IMR-90 (cell line): Measurements from ENCODE around the gene COLQ.

Experiments
- BHLHE40 ChIP-seq: fragments of 150-350 bp; IDR thresholded peaks from 2 replicates; pipeline ENCODE4 v1.6.1; 2016; ENCODE audit warnings: mild to moderate bottlenecking, low read depth, low read length
- CEBPB ChIP-seq: IDR thresholded peaks from 2 replicates; pipeline ENCODE4 v1.6.1; 2012; ENCODE audit warnings: low read depth, low read length, improper control_type of control experiment
- CHD1 ChIP-seq: IDR thresholded peaks from 2 replicates; pipeline ENCODE4 v1.6.1; 2012; ENCODE audit warnings: low read depth, low read length, improper control_type of control experiment
- CTCF ChIP-seq: conservative IDR thresholded peaks from 2 replicates; pipeline ENCODE4 v1.5.1; 2012; ENCODE audit warnings: mild to moderate bottlenecking, low read depth, low read length, improper control_type of control experiment
- ELK1 ChIP-seq: fragments of 150-350 bp; IDR thresholded peaks from 2 replicates; pipeline ENCODE4 v1.6.1; 2016; ENCODE audit warnings: low read depth, mild to moderate bottlenecking, low read length, moderate library complexity, borderline replicate concordance
- MAFK ChIP-seq: IDR thresholded peaks from 2 replicates; pipeline ENCODE4 v1.6.1; 2012; ENCODE audit warnings: low read depth, low read length, improper control_type of control experiment
- MAZ ChIP-seq: IDR thresholded peaks from 2 replicates; pipeline ENCODE4 v1.6.1; 2012; ENCODE audit warnings: low read depth, mild to moderate bottlenecking, low read length, improper control_type of control experiment, moderate library complexity, borderline replicate concordance
- POLR2A ChIP-seq: IDR thresholded peaks from 2 replicates; pipeline ENCODE4 v1.6.1; 2012; ENCODE audit warnings: mild to moderate bottlenecking, low read depth, low read length
- RAD21 ChIP-seq: IDR thresholded peaks from 2 replicates; pipeline ENCODE4 v1.6.1; 2012; ENCODE audit warnings: low read length, improper control_type of control experiment
- RCOR1 ChIP-seq: IDR thresholded peaks from 2 replicates; pipeline ENCODE4 v1.6.1; 2012; ENCODE audit warnings: mild to moderate bottlenecking, low read length, improper control_type of control experiment; ENCODE audit not compliant: insufficient replicate concordance
- RFX5 ChIP-seq: IDR thresholded peaks from 2 replicates; pipeline ENCODE4 v1.8.0; 2012; ENCODE audit warnings: low read depth, mild to moderate bottlenecking, low read length, moderate library complexity
- SMC3 ChIP-seq: fragments of 150-350 bp; IDR thresholded peaks from 2 replicates; pipeline ENCODE4 v1.6.1; 2016; ENCODE audit warnings: low read depth, mild to moderate bottlenecking, antibody characterized with exemption, low read length, moderate library complexity
- USF2 ChIP-seq: fragments of 150-350 bp; IDR thresholded peaks from 2 replicates; pipeline ENCODE4 v1.6.1; 2017; ENCODE audit warnings: mild to moderate bottlenecking, antibody characterized with exemption, low read length, low read depth

- TF ChIP-seq CTCF (no peak), RCOR1 (no peak), RAD21 (no peak), CEBPB (no peak), POLR2A (no peak), SMC3 (no peak), MAFK (no peak), MAZ (no peak), BHLHE40 (no peak), USF2 (no peak), ELK1 (no peak), CHD1 (no peak), RFX5 (no peak)
Observed at GRCh38 chr3:15558581-15558980, 37.1 kb upstream of the COLQ start.
